ENCODE data around the gene NRXN3.

DNA sequence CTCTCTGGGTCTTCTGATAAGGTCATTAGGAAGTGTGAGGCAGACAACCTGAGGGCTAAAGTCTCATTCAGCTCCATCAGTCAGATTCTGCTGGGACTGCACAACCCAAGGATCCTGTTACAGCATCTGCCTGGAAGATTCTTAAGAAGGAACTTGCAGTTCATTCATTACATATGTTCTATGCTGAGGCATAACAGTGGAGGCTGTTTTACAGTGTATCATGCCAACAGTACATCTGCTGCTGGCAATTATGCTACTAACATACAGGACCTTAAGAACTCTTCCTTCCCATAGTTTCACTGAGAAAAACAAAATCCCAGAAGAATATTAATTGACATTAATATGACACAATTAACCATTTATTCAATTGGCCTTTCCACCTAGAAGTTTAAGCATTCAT lies 1072.5 kb downstream of the NRXN3 start:
- TF ChIP-seq EZH2 (IDR thresholded peaks at IDR 0.05; ENCODE audit: low read depth) = no peak
- TF ChIP-seq, protein P1, sequence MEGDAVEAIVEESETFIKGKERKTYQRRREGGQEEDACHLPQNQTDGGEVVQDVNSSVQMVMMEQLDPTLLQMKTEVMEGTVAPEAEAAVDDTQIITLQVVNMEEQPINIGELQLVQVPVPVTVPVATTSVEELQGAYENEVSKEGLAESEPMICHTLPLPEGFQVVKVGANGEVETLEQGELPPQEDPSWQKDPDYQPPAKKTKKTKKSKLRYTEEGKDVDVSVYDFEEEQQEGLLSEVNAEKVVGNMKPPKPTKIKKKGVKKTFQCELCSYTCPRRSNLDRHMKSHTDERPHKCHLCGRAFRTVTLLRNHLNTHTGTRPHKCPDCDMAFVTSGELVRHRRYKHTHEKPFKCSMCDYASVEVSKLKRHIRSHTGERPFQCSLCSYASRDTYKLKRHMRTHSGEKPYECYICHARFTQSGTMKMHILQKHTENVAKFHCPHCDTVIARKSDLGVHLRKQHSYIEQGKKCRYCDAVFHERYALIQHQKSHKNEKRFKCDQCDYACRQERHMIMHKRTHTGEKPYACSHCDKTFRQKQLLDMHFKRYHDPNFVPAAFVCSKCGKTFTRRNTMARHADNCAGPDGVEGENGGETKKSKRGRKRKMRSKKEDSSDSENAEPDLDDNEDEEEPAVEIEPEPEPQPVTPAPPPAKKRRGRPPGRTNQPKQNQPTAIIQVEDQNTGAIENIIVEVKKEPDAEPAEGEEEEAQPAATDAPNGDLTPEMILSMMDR (conservative IDR thresholded peaks at IDR 0.05) = no peak

All from PC-9 (cell line).